ENCODE results near the gene PRKACA.

Gene PRKACA

GRCh38 chr19:14116525-14116917 is 1.0 kb downstream of the PRKACA start:
- DNase-seq: no peak

- DNase-seq: peak in 1 of 3 donors; percentile 37
Measured at GRCh38 chr19:14115756-14116155, 1.8 kb downstream of the PRKACA start.

DNA sequence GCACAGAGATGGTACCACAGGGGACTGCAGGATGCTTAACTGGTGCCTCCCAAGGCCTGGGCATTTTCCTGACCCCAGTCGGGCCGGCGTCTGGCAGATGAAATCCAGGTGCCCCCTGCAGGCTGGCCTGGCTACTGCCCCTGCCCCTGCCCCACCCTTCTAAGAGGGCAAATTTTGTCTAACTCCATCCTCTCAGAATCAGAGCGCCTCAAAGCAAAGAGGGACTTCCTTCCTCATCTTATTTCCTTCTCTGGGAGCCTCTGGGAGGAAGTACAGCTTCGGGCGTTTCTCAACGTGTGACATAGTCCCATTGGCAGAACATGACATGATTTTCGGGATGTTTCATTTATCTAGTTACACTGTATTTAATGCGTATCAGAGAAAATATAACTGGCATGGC is 2.7 kb downstream of the PRKACA start:
- peak; percentile 81 to 93 (median 89) for DNase-seq

GRCh38 chr19:14114439-14114838 is 3.1 kb downstream of the PRKACA start:
- DNase-seq: no peak

DNA sequence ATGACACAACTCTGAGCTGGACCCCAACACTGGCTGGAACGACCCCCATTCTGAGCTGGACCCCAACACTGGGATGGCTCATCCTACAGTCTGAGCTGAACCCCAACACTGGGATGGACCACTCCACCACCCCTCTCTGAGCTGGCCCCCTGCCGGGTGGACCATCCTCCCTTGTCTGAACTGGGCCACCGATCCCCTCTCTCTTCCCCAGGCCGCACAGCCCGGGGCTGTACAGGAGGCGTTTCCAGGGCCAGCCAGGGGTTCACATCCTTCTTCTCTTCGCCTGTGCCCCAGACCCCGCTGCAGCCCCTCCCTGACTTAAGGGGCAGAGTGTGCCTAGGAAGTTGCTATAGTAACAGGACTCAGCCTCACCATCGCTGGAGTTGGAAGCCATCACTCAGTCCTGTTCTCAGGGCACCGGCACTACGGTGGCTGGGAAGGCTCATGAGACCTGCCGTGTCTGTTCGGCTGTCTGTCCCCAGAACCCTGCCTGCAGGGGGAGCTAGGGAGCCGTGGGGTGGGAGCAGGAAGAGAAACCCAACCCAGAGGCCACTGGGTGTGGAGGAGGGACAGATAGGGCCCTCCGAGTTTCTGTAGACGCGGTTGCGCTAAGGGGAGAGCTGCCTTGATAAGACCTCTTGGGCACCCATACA is 3.7 kb downstream of the PRKACA start:
- DNase-seq: peak; percentile 56 to 80 (median 63)

DNA sequence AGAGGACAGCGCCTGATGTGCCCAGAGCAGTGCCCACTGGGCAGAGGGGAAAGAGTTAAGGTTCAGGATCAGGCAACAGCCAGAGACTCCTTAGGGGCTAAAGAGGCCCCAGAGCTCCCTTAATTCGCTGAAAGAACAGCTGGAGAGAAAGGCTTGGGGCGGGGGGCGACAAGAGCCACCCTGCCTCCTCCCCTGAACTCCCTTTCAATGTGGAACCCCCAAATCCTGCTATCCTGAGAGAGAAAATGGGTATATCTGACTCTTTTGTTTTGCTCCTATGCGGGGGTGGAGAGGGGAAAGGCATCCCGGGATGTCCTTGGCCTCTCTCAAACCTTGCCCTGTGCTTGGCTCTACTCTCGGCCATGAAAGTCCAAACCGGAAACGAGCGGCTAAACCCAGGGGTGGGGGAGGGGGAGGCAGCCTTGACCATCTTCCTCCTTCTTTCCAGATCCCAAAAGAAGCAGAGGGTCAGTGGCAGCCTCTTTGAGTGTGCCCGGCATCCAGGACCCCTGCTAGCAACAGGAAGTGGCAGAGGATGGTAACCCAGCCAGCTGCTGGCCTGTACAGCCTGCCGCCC is 4.7 kb downstream of the PRKACA start:
- no peak for DNase-seq

DNA sequence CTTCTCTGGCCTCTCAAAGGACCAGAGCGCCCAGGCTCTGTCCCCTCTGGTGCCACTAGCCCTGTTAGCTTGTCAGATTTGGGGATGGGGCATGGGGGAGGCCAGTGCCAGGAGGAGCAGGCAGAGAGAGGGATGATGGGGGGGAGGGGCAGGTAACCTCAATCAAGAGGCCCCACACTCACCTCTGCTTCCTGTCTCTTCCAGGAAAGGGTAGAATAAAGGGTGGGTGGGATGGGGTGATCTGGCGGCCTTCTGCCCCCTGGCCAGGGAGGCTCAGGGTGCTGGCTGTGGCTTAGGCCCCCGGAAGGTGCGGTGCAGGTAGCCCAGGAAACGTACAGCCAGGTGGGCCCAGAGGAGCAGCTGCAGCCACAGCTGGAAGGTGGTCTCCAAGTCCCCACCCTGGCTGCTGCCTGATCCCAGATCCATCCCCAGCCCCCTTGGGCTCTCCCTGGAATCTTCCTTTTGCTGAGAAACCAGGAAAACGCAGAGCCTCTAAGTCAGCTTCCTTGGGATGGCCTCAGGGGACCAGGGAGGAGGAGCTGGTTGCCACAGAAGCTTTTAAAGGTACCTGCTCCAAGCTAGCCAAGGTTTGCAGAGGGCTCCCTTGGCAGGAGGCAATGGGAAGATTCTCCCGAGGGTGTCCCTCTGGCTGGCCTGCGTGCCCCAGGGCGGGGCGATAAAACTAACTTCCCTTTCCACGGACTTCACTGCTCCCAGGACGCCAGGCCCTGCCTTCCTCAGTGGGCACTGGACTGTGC is 5.3 kb downstream of the PRKACA start:
- DNase-seq: peak; percentile 33 to 62 (median 47)

- no peak for DNase-seq
Measured at GRCh38 chr19:14111486-14111885, 6.1 kb downstream of the PRKACA start.

GRCh38 chr19:14110650-14111049 is 6.9 kb downstream of the PRKACA start:
- DNase-seq: no peak

DNA sequence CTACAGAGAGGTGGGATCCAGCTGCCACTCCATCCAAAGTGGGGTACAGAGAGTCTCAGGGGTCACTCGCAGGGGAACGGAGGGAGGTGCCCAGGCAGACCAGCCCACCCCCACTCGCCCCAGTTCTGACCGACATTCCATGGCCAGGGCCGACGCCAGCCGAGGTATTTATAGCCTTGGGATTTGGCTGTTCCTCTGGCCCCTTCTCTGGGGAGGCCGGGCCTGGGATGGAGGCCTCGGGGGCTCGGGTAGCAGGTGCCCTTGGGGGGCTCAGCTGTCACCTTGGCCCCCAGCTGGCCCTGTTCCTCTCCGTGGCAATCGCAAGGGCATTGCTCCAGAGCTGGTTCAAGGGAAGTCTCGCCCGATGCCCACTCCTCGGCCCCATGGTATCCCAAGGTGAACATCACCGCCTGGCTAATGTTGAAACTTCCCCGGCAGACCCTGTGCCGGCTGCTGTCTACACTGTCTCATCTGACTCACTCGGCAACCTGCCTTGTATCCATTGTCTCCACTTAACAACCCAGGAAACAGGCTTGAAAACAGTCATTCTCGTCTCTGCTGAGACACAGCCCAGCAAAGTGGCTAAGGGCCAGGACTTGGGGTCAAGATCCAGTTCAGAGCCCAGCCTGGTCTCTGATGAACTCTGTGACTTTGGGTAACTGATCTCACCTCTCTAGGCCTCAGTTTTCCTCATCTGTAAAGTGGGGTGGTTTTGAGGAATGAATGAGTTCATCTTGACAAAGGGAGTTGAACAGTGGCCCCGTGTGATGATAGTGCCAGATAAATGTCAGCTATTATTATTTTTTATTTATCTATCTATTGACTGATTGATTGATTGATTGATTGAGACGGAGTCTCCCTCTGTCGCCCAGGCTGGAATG is 9.7 kb downstream of the PRKACA start:
- DNase-seq: no peak

DNA sequence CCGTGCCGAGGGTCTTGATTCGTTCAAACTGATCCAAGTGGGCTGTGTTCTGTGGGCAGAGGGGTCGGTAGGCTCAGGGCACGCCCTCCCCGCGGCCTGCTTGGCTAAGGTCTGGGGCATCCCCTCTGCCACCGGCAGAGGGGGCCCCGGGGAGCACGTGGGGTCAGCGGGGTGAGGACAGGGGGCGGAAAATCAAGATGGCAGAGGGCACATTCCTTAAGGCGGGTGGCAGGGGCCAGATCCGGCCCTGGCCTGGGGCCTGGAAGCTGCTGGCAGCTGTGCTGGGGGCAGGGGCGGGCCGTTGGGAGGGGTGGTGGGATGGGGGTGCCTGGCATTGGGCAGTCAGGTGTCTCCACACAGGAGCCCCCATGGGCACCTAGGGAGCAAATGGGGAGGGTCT is 10.7 kb downstream of the PRKACA start:
- no peak for DNase-seq

- DNase-seq: no peak
Measured at GRCh38 chr19:14105680-14106079, 11.9 kb downstream of the PRKACA start.

- DNase-seq: no peak
Measured at GRCh38 chr19:14103310-14103709, 14.3 kb downstream of the PRKACA start.

DNA sequence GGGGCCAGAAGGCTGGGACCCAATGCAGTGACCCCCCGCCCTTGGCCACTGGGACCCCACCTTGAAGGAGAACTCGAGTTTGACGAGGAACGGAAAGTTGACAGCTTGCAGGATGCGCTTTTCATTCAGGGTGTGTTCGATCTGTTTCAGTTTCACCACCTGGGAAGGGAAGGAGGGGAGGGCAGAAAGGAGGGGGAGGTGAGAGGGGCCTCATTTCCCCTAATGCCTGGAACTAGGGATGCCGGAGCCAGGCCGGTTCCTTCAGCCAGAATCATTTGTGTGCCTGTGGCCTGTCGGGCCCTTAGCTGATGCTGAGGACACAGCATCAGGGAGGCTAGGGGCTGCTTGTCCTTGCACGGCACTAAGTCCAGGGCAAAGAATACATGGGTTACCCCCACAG is 14.8 kb downstream of the PRKACA start:
- no peak for DNase-seq

- DNase-seq: no peak
Measured at GRCh38 chr19:14102102-14102696, 15.4 kb downstream of the PRKACA start.

- no peak for DNase-seq
Measured at GRCh38 chr19:14101003-14101545, 16.5 kb downstream of the PRKACA start.

- no peak for DNase-seq
Measured at GRCh38 chr19:14097532-14098151, 19.9 kb downstream of the PRKACA start.

- no peak for DNase-seq
Measured at GRCh38 chr19:14096272-14096992, 21.1 kb downstream of the PRKACA start.

DNA sequence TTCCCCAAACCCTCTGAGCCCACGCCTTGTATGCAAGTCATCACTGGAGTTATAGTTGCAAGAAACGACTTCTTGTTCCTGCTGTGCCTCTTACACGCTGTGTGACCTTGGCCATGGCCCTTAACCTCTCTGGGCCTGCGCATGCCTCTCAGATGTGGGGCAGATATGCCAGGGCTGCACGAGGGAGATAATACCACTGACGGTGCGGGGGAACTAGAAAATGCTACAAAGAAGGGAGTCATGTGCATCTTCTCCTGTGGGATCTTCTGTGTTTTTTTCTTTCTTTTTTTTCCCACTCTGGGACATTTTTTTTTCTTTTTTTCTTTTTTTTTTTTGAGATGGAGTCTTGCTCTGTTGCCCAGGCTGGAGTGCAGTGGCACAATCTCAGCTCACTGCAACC is 22.7 kb downstream of the PRKACA start:
- DNase-seq: no peak

- DNase-seq: no peak
Measured at GRCh38 chr19:14093117-14093823, 24.3 kb downstream of the PRKACA start.
